ENCODE data around the gene KRT79.

KRT79 gene

DNA sequence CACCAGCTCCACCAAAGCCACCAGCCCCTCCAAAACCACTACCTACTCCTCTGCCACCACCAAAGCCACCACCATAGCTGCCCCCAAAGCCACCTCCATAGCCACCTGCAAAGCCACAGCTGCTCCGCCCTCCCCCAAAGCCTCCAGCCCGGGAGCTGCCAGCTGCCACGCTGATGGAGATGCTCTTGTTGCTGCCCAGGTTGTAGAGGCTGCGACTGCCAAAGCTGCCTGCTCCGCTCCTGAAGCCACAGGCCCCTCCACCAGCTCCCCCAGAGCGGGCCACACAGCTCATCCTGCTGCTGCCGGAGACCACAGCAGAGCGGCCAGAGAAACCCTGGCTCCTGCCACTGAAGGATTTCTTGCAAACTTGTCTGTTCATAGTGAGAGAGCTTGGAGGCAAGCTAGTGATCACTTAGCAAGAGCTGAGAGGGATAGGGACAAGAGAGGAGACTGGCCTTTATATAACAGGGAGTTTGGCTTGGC, 57.2 kb downstream of the KRT79 start, which contains the start of gene KRT76:
TSS of gene KRT76 (minus strand) at position 433 of the 483 bp plus-strand sequence. CDS start at position 379, 54 bp downstream.
- H3K9me3 ChIP-seq (ENCODE audit: control insufficient read depth, low read depth, low read length): no peaks in the 10 kb centered on the region
- no peaks in the 10 kb centered on the region for H3K4me1 ChIP-seq (ENCODE audit: control insufficient read depth, low read depth, low read length)
- H3K27ac ChIP-seq (ENCODE audit: low read length): no peak within 1 kb of the TSS
- no peaks in the 10 kb centered on the region for H3K36me3 ChIP-seq (ENCODE audit: control insufficient read depth, low read depth, low read length)
- H3K9ac ChIP-seq (ENCODE audit: low read length): no peak within 1 kb of the TSS
- H3K27me3 ChIP-seq (ENCODE audit: control insufficient read depth, insufficient read depth, low read length): no peaks in the 10 kb centered on the region
- H3K4me3 ChIP-seq (ENCODE audit: low read length): no peak within 1 kb of the TSS

- no peak overlapping the region for H3K4me3 ChIP-seq (ENCODE audit: low read length)
- H3K9ac ChIP-seq (ENCODE audit: low read length): no peak overlapping the region
- no peaks in the 10 kb centered on the region for H3K4me1 ChIP-seq (ENCODE audit: control insufficient read depth, low read depth, low read length)
- H3K9me3 ChIP-seq (ENCODE audit: control insufficient read depth, low read depth, low read length): no peaks in the 10 kb centered on the region
- no peaks in the 10 kb centered on the region for H3K36me3 ChIP-seq (ENCODE audit: control insufficient read depth, low read depth, low read length)
- no peak overlapping the region for H3K27ac ChIP-seq (ENCODE audit: low read length)
- no peaks in the 10 kb centered on the region for H3K27me3 ChIP-seq (ENCODE audit: control insufficient read depth, insufficient read depth, low read length)
Measured at GRCh38 chr12:52776435-52776834, 57.7 kb downstream of the KRT79 start.

DNA sequence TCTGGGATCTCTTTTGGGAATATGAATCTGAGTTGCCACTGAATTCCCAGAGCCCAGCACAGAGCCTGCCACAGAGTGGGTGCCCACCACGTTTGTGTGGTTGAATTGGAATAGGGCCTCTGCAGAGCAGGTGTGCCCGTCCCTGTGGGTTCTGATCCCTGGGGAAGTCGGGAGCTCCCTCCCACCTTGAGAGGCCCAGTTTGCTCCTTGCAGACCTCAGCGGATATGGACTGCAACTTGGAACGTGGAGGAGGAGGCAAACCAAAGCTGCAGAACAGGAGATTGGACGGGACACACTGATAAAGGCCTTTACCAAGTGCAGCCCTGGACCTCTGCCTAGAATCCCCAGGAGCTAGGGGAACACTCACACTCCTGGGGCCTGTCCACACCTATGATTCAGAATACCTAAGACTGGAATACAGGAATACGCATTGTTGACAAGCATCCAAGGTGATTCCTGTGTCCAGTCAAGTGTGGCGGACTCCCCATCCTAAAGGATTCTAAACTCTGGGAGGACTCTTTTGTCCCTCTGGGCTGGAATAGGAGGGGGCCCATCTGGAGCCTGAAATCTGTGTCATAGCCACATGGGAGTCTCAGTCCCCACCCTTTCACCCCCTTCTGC, 59.4 kb downstream of the KRT79 start:
- H3K4me3 ChIP-seq (ENCODE audit: low read length): no peak overlapping the region
- no peak overlapping the region for H3K27ac ChIP-seq (ENCODE audit: low read length)
- no peaks in the 10 kb centered on the region for H3K4me1 ChIP-seq (ENCODE audit: control insufficient read depth, low read depth, low read length)
- no peak overlapping the region for H3K9ac ChIP-seq (ENCODE audit: low read length)
- no peaks in the 10 kb centered on the region for H3K27me3 ChIP-seq (ENCODE audit: control insufficient read depth, insufficient read depth, low read length)
- no peaks in the 10 kb centered on the region for H3K36me3 ChIP-seq (ENCODE audit: control insufficient read depth, low read depth, low read length)
- no peaks in the 10 kb centered on the region for H3K9me3 ChIP-seq (ENCODE audit: control insufficient read depth, low read depth, low read length)

DNA sequence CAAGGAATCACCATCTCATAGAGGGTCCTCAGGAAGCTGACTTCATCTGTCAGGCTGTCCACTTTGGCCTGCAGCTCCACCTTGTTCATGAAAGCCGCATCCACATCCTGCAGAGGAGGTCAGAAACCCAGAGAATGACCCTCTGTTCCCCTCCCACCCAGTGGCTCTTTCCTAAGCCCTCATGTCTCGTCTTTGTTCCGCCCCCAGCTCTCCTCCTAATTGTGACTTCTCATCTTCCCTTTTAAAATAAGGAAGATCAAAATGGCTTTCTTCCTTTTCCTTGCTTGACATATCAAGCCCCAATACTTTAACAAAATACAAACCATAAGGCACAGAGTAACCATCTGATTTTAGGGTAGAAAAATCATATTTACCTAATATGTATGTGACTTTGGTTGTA, 61.3 kb downstream of the KRT79 start:
- Histone ChIP-seq H3K4me3 (ENCODE audit: low read length) (no peak overlapping the region), H3K4me1 (ENCODE audit: control insufficient read depth, low read depth, low read length) (no peaks in the 10 kb centered on the region), H3K9ac (ENCODE audit: low read length) (no peak overlapping the region), H3K9me3 (ENCODE audit: control insufficient read depth, low read depth, low read length) (no peaks in the 10 kb centered on the region), H3K36me3 (ENCODE audit: control insufficient read depth, low read depth, low read length) (no peaks in the 10 kb centered on the region), H3K27ac (ENCODE audit: low read length) (no peak overlapping the region), H3K27me3 (ENCODE audit: control insufficient read depth, insufficient read depth, low read length) (no peaks in the 10 kb centered on the region)

- H3K4me1 ChIP-seq (ENCODE audit: control insufficient read depth, low read depth, low read length): no peaks in the 10 kb centered on the region
- no peak overlapping the region for H3K4me3 ChIP-seq (ENCODE audit: low read length)
- H3K27me3 ChIP-seq (ENCODE audit: control insufficient read depth, insufficient read depth, low read length): no peaks in the 10 kb centered on the region
- no peak overlapping the region for H3K9ac ChIP-seq (ENCODE audit: low read length)
- H3K36me3 ChIP-seq (ENCODE audit: control insufficient read depth, low read depth, low read length): no peaks in the 10 kb centered on the region
- no peaks in the 10 kb centered on the region for H3K9me3 ChIP-seq (ENCODE audit: control insufficient read depth, low read depth, low read length)
- no peak overlapping the region for H3K27ac ChIP-seq (ENCODE audit: low read length)
Measured at GRCh38 chr12:52772188-52772587, 61.9 kb downstream of the KRT79 start.

DNA sequence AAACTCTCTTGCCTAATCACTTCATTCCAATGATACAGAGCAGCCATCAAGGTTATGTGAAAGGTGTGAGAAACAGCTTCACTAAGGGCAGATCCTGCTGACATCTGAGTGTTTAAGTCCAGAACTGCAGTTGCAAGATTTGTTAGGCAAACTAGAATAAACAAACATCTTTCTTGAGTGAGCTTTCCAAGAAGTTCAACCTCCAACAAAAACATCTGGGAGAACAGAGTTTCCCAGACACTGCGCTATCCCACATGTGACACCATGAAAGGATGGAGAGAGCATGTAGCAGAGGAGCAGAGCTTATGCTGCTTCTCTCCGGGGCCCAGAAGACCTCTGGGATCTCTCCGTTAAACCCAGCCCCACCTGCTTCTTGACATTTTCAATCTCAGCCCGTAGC, 62.6 kb downstream of the KRT79 start:
- Histone ChIP-seq H3K9ac (ENCODE audit: low read length) (no peak overlapping the region), H3K36me3 (ENCODE audit: control insufficient read depth, low read depth, low read length) (no peaks in the 10 kb centered on the region), H3K9me3 (ENCODE audit: control insufficient read depth, low read depth, low read length) (no peaks in the 10 kb centered on the region), H3K27me3 (ENCODE audit: control insufficient read depth, insufficient read depth, low read length) (no peaks in the 10 kb centered on the region), H3K27ac (ENCODE audit: low read length) (no peak overlapping the region), H3K4me1 (ENCODE audit: control insufficient read depth, low read depth, low read length) (no peaks in the 10 kb centered on the region), H3K4me3 (ENCODE audit: low read length) (no peak overlapping the region)

All from iPS-18a (cell line).